GM19452 (cell line): ENCODE measurements around the gene DDX28.
"Not testable (repeated sequence)": the region's sequence is repeated elsewhere in the genome, so short reads cannot be mapped to it uniquely, and the experiment has no call there.

Experiments
- ATAC-seq: cut with Tn5 transposase; IDR thresholded peaks from one replicate; pipeline ENCODE4 v1.9.1; 2021; ENCODE audit not compliant: unreplicated experiment

The DDX28 gene

DNA sequence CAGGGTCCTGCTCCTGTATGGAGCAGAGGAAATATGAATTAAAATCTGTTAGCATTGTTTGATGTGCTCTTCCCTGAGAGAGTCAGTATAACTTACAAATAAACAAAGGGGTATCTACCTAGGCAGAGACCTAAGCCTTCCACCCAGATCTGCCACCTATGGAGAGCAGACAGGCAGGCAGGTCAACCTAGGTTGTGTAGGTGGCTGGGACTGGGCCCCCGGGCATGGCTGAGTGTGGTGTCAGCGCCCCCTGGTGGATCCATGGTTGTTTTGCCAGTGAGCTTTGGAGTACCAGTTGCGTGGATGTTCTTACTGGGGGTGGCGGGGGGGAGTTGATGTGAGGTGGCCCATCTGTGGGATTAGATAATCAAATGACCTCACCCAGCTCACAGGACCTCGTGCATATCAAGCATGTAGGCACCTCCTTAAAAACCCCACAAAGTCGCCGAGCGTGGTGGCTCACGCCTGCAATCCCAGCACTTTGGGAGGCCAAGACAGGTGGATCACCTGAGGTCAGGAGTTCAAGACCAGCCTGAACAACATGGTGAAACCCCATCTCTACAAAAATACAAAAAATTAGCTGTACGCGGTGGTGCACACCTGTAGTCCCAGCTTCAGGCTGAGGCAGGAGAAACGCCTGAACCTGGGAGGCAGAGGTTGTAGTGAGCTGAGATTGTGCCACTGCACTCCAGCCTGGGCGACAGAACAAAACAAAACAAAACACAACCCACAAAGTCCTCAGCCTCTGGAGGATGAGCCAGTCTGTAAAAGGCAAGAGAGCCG, 17.7 kb upstream of the DDX28 start:
- ATAC-seq = no peak

- ATAC-seq = no peak
These were observed 15.0 kb upstream of the DDX28 start for GRCh38 chr16:68037841-68038597.

- no peak for ATAC-seq
These were observed 12.2 kb upstream of the DDX28 start for GRCh38 chr16:68035227-68035626.

DNA sequence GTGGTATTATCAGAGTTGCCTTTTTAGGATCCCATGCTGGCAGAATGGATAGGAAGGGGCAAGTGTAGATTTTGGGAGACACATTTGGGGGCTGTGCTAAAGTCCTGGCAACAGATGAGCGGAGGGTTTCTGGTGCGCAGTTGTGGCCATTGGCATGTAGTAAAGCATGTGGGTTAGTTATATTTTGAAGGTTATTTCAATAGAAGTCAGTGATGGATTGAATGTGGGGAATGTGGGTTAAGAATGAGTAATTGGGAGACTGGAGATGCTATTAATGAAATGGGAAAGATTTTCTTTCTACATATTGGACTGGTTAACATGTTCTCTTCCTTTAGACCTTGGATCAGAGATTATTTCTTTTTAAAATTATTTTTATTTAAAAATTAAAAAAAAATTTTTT, 10.1 kb upstream of the DDX28 start:
- no peak for ATAC-seq

DNA sequence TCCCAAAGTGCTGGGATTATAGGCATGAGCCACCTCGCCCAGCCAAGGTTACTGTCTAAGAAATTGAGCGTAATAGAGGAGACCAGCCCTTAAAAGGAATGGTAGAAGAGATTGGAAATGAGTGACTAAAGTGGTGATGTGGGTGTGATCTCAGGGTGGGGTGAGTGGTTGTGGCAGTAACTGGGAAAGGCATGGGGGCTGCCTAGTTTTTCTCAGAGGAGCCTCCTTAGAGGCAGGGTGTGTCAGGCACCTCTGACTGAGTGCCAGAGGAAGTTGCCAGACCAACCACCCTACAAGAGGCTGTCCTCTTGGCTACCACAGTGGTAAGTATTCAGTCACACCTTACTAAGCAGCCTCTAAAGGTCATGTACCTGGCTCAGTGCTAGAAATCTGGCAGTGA, 8.9 kb upstream of the DDX28 start:
- ATAC-seq = no peak

DNA sequence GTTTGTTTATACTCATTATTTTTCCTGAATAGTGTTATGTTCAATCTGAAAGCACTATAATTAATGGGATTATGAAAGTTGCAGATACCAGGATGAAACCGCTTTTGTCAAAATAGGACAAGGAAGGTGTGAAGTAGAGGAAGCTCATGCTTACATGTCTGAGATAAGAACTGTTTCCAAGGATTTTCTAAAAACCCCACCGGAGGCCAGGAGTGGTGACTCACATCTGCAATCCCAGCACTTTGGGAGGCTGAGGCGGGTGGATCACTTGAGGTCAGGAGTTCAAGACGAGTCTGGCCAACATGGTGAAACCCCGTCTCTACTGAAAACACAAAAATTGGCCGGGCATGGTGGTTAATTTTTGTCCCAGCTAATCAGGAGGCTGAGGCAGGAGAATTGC, 7.1 kb upstream of the DDX28 start:
- not testable (repeated sequence) for ATAC-seq

GRCh38 chr16:68028996-68029395, 6.0 kb upstream of the DDX28 start:
- ATAC-seq = no peak

DNA sequence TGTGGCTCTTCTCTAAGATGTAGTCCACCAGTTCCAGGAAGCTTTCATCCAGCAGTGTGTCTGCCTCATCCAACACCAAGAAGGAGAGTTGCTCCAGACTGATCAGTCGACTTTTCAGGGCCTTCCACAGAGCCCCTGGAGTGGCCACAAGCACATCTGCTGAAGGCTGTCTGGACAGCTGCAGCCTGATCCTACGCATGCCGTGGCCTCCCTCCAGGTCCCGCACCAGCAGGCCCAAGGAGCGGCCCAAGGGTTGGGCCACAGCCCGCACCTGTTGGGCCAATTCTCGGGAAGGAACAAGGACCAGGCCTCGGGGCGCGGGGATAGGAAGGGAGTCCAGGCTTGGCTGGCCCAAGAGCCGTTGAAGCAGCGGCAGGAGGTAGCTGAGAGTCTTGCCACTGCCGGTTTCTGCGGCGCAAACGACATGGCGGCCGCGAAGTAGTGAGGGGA, 729 bp downstream of the DDX28 start:
- ATAC-seq = no peak

- ATAC-seq = no peak
These were observed 1.5 kb downstream of the DDX28 start for GRCh38 chr16:68021490-68021889.

GRCh38 chr16:68019167-68019680, 3.8 kb downstream of the DDX28 start:
- no peak for ATAC-seq

DNA sequence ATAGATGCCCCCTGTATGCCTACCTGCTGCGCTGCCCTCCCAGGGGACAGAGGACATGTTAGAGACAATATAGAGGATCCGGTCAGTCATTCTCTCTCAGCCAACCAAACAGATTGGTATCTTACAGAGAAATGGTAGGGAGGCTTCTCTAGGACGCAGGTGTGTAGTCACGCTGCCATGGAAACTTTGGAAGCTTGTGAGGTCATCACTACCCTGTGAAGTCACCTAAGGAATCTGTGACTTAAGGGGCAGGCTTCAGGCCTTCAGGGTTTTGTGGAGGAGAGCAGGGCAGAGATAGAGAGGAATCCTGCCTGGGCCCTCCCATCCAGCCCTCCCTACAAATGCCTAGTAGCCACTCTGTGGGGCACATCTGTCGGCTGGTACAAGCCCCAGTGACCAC, 7.4 kb downstream of the DDX28 start, which contains the start of gene DPEP2NB:
Gene DPEP2NB, minus strand, starts transcription at position 231 of the 400 bp plus-strand sequence. Its CDS starts 141 bp downstream, at position 90.
- ATAC-seq = no peak

DNA sequence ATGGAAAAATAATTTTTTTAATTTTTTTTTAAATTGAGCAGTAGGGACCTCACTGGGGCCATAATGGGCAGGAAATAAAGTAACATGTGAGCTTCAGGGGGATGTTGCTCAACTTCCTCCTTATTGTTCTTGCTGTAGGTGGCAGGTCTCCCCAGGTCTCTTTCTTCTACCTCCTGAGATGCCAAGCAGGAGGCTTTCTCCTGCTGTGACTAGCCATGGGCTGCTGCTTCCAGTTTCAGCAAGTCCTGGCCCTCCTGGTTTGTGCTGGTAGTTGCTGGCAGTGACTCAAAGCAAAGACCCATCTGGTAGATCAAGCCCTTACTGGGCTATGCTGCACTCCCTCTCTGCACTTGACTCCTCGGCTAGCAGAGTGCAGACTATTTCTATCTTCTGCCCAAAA, 9.6 kb downstream of the DDX28 start:
- no peak for ATAC-seq

DNA sequence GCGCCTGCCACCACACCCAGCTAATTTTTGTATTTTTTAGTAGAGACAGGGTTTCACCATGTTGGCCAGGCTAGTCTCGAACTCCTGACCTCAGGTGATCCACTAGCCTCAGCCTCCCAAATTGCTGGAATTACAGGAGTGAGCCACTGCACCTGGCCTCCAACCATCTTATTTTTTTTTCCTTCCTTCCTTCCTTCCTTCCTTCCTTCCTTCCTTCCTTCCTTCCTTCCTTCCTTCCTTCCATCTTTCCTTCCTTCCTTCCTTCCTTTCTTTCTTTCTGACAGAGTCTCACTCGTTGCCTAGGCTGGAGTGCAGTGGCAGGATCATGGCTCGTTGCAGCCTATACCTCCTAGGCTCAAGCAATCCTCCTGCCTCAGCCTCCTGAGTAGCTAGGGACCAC, 13.2 kb downstream of the DDX28 start:
- not testable (repeated sequence) for ATAC-seq

GRCh38 chr16:68009157-68009735, 13.8 kb downstream of the DDX28 start:
- ATAC-seq = no peak

GRCh38 chr16:68005786-68006286, 17.2 kb downstream of the DDX28 start:
- ATAC-seq = no peak

- no peak for ATAC-seq
These were observed 17.8 kb downstream of the DDX28 start for GRCh38 chr16:68005211-68005610.

- ATAC-seq = no peak
These were observed 20.0 kb downstream of the DDX28 start for GRCh38 chr16:68003031-68003430.

DNA sequence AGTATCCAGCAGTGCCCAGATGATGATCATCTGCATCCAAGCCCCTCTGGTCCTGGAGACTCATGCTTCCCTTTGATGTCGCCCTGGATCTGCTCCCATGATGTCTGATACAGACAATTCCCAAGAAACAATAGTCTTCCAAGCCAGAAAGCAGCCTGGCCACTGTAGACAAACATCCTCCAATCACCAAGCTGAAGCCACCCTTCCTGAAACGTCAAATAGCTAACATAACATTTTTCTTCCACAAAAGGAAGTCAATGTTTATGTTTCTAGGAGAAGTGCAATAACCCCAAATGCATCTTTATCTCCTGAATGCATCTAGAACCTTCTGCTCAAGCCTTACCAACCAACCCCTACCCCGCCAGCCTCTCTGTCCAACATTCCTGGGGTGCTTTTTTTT, 22.6 kb downstream of the DDX28 start:
- no peak for ATAC-seq

- no peak for ATAC-seq
These were observed 23.0 kb downstream of the DDX28 start for GRCh38 chr16:67999985-68000384.

DNA sequence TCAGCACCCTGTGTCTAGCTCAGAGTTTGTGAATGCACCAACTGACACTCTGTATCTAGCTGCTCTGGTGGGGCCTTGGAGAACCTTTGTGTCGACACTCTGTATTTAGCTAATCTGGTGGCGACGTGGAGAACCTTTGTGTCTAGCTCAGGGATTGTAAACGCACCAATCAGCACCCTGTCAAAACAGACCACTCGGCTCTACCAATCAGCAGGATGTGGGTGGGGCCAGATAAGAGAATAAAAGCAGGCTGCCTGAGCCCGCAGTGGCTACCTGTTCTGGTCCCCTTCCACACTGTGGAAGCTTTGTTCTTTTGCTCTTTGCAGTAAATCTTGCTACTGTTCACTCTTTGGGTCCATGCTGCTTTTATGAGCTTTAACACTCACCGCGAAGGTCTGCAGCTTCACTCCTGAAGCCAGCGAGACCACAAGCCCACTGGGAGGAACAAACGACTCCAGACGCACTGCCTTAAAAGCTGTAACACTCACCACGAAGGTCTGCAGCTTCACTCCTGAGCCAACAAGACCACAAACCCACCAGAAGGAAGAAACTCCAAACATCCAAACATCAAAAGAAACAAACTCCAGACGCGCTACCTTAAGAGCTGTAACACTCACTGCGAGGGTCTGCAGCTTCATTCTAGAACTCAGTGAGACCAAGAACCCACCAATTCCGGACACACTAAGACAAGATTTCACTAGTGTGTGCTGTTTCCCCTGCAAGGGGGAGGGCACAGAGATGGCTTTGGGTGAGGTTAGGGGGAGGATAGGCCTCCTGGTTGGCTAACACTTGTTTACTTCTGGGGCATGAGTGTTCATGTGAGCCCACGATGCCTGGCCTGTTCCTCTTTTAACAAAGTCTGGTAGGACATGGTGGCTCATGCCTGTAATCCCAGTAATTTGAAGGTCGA, 24.0 kb downstream of the DDX28 start, which contains the start of gene DPEP2:
Gene DPEP2, minus strand, starts transcription at position 706 of the 910 bp plus-strand sequence. CDS start 6,272 bp downstream, outside the sequence.
- ATAC-seq = not testable (repeated sequence)
